DND-41 (cell line): ENCODE results near the gene MAPK12.

Experiments
- EZH2 ChIP-seq: IDR thresholded peaks from 3 replicates; pipeline ENCODE4 v1.6.1; 2012; ENCODE audit warnings: borderline replicate concordance, low read depth, mild to moderate bottlenecking, moderate library complexity, low read length, inconsistent platforms; ENCODE audit not compliant: severe bottlenecking
- TF ChIP-seq, protein P1 (sequence below): IDR thresholded peaks from 2 replicates; pipeline ENCODE4 v1.5.1; 2012; ENCODE audit warnings: borderline replicate concordance, low read length, moderate library complexity, mild to moderate bottlenecking; ENCODE audit not compliant: poor library complexity, severe bottlenecking; ENCODE audit errors: extremely low read depth

DNA sequence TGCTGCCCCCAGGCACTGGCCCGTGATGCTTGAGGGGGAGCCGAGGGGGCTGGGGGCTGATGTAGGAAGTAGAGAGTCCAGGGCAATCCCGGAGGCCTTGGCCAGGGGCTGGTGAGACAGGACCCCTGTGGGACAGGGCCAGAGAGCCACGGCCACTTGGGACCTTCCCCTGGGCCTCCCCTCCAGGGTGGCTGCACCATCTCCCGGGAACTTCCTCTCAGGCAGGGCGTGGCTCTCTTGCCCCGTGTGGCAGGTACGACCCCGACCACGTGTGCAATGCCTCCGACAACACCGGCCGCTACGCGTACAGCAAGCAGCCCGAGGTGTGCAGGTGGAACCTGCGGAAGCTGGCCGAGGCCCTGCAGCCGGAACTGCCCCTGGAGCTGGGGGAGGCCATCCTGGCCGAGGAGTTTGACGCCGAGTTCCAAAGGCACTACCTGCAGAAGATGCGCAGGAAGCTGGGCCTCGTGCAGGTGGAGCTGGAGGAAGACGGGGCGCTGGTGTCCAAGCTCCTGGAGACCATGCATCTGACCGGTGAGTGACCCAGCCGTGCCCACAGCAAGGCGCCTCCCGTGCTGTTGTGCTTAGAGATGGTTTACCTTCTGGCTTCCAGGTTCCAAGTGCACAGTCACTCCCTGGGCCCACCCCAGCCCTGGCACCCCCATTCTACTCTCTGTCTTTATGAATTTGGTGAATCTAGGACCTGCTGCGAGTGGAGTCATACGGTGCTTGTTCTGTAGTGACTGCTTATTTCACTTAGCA is 50.9 kb downstream of the MAPK12 start:
- TF ChIP-seq, protein P1, sequence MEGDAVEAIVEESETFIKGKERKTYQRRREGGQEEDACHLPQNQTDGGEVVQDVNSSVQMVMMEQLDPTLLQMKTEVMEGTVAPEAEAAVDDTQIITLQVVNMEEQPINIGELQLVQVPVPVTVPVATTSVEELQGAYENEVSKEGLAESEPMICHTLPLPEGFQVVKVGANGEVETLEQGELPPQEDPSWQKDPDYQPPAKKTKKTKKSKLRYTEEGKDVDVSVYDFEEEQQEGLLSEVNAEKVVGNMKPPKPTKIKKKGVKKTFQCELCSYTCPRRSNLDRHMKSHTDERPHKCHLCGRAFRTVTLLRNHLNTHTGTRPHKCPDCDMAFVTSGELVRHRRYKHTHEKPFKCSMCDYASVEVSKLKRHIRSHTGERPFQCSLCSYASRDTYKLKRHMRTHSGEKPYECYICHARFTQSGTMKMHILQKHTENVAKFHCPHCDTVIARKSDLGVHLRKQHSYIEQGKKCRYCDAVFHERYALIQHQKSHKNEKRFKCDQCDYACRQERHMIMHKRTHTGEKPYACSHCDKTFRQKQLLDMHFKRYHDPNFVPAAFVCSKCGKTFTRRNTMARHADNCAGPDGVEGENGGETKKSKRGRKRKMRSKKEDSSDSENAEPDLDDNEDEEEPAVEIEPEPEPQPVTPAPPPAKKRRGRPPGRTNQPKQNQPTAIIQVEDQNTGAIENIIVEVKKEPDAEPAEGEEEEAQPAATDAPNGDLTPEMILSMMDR: no peak
- no peak for TF ChIP-seq EZH2
